ENCODE measurements around the gene ENTPD2.

ENTPD2 gene

DNA sequence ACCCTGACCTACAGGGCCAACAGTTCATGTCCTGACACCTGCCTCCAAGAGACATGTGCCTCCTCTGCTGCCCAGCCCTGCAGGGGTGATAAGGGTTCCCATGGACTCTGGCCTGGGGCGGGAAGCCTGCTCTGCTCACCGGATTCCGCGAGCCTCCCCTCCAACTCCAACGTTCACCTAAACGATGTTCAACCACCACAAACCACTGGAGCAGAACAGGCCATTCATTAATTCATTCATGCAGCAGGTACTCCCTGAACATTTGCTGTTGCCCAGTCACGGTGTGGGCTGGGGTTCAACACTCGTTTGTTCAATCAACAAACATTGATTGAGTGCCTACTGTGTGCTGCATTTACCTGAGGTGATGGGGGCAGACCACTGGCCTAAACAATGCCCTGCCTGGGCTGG is 20.1 kb upstream of the ENTPD2 start:
- no peak overlapping the region for H3K9ac ChIP-seq (ENCODE audit: low read depth, low read length)
- no peaks in the 10 kb centered on the region for H3K36me3 ChIP-seq (ENCODE audit: insufficient read depth, low read length)
- peaks cover 12% of the 10 kb centered on the region for H3K4me1 ChIP-seq (ENCODE audit: insufficient read depth, low read length)
- H3K9me3 ChIP-seq (ENCODE audit: control insufficient read depth, insufficient read depth, low read length): no peaks in the 10 kb centered on the region

DNA sequence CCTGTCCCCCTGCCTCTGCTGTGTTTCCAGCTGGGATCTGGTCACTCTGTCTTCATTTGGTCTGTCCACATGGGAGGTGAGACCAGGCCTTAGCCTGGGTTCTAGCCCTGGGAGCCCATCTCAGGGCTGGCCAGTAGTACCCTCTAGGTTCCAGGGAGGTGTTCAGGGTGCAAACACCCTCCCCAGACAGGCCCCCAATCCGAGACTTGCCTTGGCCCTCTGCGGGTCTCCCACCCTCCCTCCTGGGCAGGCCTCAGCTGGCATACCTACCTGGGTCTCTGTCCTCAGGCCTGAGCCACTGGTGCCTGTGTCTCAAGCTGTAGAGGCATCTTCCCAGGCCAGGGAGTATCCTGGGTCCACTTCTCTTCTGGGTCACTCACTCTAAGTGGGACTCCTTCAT is 17.4 kb upstream of the ENTPD2 start:
- Histone ChIP-seq H3K9ac (ENCODE audit: low read depth, low read length) (peak overlapping the region; percentile 76), H3K4me1 (ENCODE audit: insufficient read depth, low read length) (peaks cover 13% of the 10 kb centered on the region), H3K36me3 (ENCODE audit: insufficient read depth, low read length) (no peaks in the 10 kb centered on the region), H3K9me3 (ENCODE audit: control insufficient read depth, insufficient read depth, low read length) (no peaks in the 10 kb centered on the region)

DNA sequence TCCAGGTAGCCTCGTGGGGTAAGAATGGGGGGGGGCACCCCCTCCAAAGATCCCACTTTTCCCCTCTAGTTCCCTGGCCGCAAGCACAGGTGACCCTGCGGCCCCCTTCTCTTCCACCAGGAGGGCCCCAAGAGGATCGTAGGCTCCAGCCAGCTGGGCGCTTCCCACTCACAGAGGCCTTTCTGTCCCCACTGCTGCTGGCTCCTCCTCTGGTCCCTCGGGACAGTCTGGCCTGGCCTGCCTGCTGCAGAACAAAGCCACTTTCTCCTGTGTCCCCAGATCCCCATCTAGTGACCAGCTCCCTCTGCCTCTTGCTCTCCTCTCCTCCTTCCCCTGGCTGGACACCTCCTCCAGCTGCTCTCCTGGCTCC is 17.0 kb upstream of the ENTPD2 start:
- peak overlapping the region; percentile 76 for H3K9ac ChIP-seq (ENCODE audit: low read depth, low read length)
- no peaks in the 10 kb centered on the region for H3K36me3 ChIP-seq (ENCODE audit: insufficient read depth, low read length)
- peaks cover 13% of the 10 kb centered on the region for H3K4me1 ChIP-seq (ENCODE audit: insufficient read depth, low read length)
- H3K9me3 ChIP-seq (ENCODE audit: control insufficient read depth, insufficient read depth, low read length): no peaks in the 10 kb centered on the region

DNA sequence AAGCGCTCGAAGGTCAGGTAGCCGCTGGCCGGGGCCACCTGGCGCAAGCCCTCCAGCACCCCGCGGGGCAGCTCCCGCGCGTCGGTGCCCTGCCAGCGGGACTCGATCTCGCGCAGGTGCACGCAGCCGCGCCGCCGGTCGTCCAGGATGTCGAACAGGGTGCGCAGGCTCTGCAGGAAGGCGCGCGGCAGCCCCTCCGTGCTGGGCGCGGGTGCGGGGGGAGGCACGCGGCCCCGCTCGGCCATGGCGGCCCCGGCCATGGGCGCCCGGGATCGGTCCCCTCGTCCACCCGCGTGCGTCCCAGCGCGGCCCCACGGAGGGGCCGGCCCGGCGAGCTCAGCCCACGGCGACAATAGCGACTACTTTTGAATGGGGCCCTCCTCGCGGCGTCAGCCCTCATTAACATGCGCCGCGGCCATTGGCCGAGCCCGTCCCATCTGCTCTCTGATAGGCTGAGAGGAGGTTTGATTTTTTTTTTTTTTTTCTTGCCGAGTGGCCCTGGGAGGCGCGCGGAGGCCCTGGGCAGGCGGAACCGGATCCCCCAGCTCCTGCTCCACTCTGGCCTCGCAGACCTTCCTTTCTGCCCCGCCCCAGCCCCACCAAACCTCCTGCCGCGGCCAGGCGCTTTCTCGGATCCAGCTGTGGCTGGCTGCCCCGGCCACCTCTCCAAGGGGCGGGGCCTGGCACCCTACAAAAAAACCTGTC is 16.5 kb upstream of the ENTPD2 start, which contains the start of gene SAPCD2:
SAPCD2 (minus strand) TSS at position 357 of the 705 bp plus-strand sequence; CDS start at position 260, 97 bp downstream.
- Histone ChIP-seq H3K9me3 (ENCODE audit: control insufficient read depth, insufficient read depth, low read length) (no peaks in the 10 kb centered on the region), H3K36me3 (ENCODE audit: insufficient read depth, low read length) (no peaks in the 10 kb centered on the region), H3K9ac (ENCODE audit: low read depth, low read length) (peak within 1 kb of the TSS; percentile 76), H3K4me1 (ENCODE audit: insufficient read depth, low read length) (peaks cover 12% of the 10 kb centered on the region)

DNA sequence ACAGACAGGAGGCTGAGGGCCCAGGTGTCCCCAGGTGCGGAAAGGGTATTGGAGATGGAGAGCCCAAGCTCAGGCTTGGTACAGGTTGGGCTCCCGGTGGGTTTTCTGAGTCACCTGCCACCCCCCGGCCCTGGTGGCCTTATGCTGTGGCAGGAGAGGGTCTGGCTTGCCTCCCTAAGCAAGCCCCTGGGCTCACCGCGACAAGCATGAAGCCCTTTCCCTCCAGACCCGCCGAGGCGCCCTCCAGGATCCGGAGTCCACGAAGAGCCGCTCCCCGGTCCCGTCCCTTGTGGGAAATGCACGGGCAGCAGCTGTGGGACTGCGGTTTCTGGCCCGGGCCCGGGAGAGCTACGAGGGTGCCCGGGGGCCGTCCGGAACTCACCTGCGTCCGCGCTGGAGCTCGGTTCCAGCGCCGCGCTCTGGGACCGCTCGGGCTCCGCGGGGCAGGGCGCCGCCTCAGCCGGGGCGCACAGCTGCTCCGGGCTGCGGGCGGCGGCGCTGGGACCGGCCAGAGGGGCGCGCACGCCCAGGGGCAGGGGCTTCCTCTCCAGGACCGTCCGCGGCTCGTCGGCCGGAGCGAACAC is 15.7 kb upstream of the ENTPD2 start:
- Histone ChIP-seq H3K4me1 (ENCODE audit: insufficient read depth, low read length) (peaks cover 5% of the 10 kb centered on the region; the same call in 1 of the 2 replicates), H3K9ac (ENCODE audit: low read depth, low read length) (peak overlapping the region; percentile 76), H3K36me3 (ENCODE audit: insufficient read depth, low read length) (no peaks in the 10 kb centered on the region), H3K9me3 (ENCODE audit: control insufficient read depth, insufficient read depth, low read length) (no peaks in the 10 kb centered on the region)

DNA sequence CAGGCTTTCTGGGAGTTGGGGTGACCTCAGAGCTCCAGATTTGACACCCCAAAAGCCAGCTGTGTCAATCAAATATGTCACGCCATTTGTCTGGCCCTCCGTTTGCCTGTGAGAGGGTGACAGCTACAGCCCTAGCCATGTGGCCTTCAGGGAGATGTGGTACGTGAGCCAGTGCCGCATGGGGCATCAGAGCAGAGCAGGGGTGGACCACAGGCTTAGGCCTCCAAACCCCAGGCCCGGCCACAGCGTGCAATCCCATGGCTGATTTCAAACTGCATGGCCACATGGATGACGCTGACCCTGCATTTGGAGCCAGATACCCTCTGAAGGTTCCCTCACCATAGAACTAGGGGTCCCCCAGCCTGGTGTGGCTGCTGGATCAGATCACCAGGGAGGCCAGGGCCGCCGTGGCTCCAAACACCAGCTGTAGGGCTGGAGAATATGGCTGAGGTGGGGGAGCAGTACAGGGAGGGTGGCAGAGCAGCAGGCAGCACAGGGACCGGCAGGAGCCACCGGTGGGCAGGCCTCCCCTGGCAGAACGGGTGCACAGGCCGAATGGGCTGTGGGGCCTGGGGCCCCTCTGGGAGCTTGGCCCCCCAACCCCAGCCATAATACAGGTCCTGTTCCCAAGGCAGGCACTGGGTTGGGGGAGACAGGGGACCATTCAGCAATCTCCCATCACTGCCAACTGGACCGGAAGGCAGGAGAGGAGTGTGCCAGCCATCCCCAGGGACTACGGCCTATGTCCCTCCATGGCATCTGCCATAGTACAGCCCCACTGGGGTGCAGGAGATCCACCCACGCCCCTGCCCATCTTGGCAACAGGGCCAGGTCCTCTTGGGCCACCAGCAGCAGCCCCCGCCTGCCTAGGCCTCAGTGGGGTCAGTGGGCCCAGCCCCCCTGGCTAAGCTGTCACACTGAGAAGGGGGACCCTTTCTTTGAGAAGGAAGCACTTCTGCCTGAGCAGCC is 15.0 kb upstream of the ENTPD2 start:
- Histone ChIP-seq H3K36me3 (ENCODE audit: insufficient read depth, low read length) (no peaks in the 10 kb centered on the region), H3K4me1 (ENCODE audit: insufficient read depth, low read length) (peaks cover 4% of the 10 kb centered on the region; the same call in 1 of the 2 replicates), H3K9me3 (ENCODE audit: control insufficient read depth, insufficient read depth, low read length) (no peaks in the 10 kb centered on the region), H3K9ac (ENCODE audit: low read depth, low read length) (peak overlapping the region; percentile 76; the same call in 1 of the 2 replicates)

DNA sequence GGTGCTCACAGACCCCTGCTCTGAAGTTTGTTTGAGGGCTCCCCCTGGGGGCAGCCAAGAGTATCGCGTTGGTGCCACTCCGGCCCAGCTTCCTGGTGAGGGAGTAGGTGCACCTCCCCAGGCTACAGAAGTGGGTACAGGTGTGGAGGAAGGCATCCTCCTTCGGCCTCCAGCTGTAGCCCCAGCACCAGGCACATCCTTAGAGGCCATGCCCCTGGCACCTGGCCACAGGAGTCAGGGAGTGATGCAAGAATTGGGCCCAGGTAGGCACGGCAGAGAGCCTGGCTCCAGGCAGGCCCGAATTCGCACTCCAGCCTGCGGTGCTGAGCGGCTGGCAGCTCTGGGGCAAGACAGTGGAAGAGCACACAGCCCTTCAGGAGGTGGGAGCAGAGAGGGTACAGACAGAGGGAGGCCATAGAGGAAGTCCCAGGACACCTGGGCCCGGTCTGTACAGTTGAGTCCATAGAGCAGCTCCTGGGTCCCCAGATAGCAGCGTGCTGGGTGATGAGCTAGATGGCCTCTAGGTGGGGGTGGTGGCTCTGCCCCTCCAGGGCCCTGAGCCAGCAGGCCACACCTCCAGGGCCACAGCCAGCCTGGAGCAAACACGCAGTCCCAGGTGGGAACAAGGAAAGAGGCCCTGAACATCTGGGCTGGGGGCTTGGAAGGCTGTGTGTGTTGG is 14.1 kb upstream of the ENTPD2 start:
- Histone ChIP-seq H3K9me3 (ENCODE audit: control insufficient read depth, insufficient read depth, low read length) (no peaks in the 10 kb centered on the region), H3K36me3 (ENCODE audit: insufficient read depth, low read length) (no peaks in the 10 kb centered on the region), H3K4me1 (ENCODE audit: insufficient read depth, low read length) (peaks cover 4% of the 10 kb centered on the region; the same call in 1 of the 2 replicates), H3K9ac (ENCODE audit: low read depth, low read length) (no peak overlapping the region)

DNA sequence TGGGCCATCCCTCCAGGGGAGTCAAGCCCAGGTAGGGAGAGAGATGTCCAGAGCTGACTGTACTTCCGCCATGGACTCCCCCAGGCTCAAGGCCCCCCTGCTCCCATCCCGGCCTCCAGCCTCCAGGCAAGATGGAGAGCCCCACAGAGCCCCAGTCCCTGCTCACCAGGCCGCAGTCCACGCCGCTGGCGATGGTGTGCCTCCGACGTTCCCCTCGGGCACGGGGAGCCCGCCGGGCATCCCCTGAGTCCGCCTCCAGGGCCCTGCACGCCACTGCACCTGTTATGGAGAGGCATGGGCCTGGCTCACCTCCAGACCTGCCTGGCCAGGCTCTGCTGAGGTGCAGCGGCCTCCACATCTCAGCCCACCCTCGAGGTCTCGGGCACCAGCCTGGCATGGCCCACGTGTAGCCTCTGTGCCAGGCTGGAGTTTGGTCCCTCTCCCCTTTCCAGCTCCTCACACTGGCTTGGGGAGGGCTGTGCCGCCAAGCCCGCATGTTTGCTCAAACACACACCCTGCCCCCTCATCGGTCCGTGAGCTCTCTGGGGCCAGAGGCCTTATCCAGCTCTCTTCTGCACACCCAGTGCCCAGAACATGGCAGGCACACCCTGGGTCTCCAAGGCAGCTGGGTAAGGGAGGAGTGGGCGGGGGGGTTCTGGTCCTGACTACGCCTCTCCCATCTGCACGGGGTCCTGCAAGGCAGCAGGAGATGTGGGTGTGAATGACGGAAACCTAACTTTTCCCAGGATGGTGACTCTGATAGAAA is 12.4 kb upstream of the ENTPD2 start:
- no peak overlapping the region for H3K9ac ChIP-seq (ENCODE audit: low read depth, low read length)
- H3K9me3 ChIP-seq (ENCODE audit: control insufficient read depth, insufficient read depth, low read length): no peaks in the 10 kb centered on the region
- H3K4me1 ChIP-seq (ENCODE audit: insufficient read depth, low read length): peaks cover 4% of the 10 kb centered on the region; the same call in 1 of the 2 replicates
- no peaks in the 10 kb centered on the region for H3K36me3 ChIP-seq (ENCODE audit: insufficient read depth, low read length)

DNA sequence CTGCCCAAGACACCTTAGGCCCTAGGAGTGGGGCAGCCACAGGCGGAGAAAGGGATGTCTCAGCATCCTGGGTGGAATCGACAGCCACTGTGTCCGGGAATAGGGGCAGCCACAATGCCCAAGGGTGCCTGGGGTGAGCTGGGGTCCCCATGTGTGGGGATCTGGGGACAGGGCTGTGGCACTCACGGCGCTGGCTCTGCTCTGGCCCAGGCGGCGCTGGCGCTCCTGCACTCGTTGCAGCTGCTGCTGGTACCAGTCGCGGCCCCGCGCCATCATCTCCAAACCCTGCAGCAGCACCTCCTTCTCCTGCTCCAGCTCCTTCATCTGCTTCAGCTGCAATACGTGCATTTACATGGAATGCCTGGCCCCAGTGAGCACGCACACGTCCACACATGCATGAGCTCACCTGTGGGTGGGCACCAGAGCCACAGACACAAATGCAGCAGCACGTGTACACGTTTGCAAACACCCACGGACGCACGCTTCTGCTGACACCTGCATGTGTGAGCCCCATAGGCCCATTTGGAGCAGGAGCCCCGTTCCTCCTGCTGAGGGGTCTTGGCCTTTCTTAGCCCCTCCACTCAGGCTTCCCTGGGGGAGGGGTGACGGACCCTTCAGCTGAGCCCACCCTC is 11.6 kb upstream of the ENTPD2 start:
- H3K4me1 ChIP-seq (ENCODE audit: insufficient read depth, low read length): peaks cover 4% of the 10 kb centered on the region; the same call in 1 of the 2 replicates
- H3K9me3 ChIP-seq (ENCODE audit: control insufficient read depth, insufficient read depth, low read length): no peaks in the 10 kb centered on the region
- no peak overlapping the region for H3K9ac ChIP-seq (ENCODE audit: low read depth, low read length)
- H3K36me3 ChIP-seq (ENCODE audit: insufficient read depth, low read length): no peaks in the 10 kb centered on the region

DNA sequence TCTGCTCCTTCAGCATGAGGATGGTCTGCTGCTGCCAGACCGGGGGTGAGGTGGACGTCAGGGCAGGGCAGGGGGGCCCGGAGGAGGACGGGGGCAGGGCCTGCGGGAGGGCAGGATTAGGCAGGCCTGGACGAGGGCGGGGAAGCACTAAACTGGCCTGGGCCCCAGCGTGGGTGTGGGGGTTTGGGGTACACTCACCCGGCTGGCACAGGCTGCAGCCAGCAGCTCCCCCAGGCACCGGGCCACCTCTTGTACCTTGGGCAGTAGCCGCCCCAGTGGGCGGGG is 11.0 kb upstream of the ENTPD2 start:
- Histone ChIP-seq H3K4me1 (ENCODE audit: insufficient read depth, low read length) (peaks cover 4% of the 10 kb centered on the region; the same call in 1 of the 2 replicates), H3K9ac (ENCODE audit: low read depth, low read length) (no peak overlapping the region), H3K36me3 (ENCODE audit: insufficient read depth, low read length) (no peaks in the 10 kb centered on the region), H3K9me3 (ENCODE audit: control insufficient read depth, insufficient read depth, low read length) (no peaks in the 10 kb centered on the region)

DNA sequence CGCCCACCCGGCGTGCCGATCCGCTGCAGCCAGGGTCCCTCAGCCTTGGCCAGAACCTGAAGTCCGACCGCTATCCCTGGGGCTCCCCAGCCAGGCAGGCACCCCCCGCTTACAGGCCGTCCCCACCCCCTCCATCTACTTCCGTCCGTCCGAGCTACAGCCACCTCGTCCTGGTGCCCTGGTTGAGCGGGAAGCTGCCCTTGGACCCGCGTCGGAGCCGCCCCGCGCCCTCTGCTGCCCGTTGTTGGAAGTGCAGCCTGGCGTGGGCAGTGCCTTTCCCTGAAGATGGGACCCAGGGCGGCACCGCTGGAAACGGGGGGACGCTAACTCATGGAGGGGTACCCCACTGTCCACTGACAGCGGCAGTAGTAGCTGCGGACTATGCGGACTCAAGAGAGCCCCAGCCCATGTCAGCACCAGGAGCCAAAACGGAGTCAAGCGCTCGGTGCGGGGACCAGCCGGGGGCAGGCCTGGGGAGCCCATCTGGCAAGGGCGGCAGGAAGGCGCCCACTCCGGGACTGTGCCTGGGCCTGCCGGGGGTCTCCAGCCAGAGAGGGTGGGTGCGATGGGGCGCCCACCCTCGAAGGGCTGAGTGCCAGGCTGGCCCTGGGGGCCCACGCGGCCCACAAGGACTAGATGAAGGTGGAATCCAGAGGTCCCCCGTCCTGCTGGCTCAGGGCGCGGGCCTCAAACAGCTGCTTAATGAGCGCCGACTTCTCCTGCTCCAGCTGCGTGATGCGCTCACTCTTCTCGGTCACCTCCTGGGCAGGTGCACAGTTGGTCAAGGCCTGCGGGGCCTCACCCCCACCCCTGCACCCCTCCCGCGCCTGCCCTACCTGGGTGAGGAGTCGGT is 10.4 kb upstream of the ENTPD2 start:
- no peaks in the 10 kb centered on the region for H3K36me3 ChIP-seq (ENCODE audit: insufficient read depth, low read length)
- no peak overlapping the region for H3K9ac ChIP-seq (ENCODE audit: low read depth, low read length)
- H3K9me3 ChIP-seq (ENCODE audit: control insufficient read depth, insufficient read depth, low read length): no peaks in the 10 kb centered on the region
- peaks cover 4% of the 10 kb centered on the region; the same call in 1 of the 2 replicates for H3K4me1 ChIP-seq (ENCODE audit: insufficient read depth, low read length)

DNA sequence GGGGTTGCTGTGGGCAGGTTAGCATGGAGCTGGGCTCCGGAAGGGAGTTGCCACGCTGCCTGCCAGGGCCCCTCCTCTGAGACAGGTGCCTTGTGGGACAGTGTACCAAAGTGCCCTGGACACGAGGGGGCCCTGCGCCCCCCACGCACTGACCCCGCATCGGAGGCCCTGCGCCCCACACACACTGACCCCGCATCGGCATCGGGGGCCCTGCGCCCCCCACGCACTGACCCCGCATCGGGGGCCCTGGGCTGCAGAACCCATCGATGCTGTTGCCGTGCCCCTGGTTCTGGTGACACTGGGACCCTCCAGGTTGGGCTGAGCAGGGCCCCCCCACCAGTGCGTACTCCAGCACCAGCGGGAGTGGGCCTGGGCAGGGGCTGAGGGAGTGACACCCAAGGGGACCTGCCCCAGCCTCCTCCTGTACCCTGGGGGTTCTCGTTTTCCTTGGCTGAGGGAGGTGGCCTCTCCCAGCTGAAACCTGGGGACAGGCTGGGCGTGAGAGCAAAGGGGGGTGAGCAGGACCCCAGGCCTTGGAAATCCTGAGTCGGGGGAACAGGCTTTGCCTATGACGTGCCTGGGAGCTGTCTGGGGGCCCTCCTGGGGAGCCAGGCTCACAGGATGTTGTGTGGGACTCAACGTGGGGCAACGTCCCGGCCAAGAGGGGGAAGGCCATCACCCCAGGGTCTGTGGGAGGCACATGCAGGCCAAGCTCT is 9.6 kb upstream of the ENTPD2 start:
- Histone ChIP-seq H3K9me3 (ENCODE audit: control insufficient read depth, insufficient read depth, low read length) (no peaks in the 10 kb centered on the region), H3K36me3 (ENCODE audit: insufficient read depth, low read length) (no peaks in the 10 kb centered on the region), H3K4me1 (ENCODE audit: insufficient read depth, low read length) (peaks cover 4% of the 10 kb centered on the region; the same call in 1 of the 2 replicates), H3K9ac (ENCODE audit: low read depth, low read length) (no peak overlapping the region)
